Measurements from ENCODE around the gene ATXN1.

DNA sequence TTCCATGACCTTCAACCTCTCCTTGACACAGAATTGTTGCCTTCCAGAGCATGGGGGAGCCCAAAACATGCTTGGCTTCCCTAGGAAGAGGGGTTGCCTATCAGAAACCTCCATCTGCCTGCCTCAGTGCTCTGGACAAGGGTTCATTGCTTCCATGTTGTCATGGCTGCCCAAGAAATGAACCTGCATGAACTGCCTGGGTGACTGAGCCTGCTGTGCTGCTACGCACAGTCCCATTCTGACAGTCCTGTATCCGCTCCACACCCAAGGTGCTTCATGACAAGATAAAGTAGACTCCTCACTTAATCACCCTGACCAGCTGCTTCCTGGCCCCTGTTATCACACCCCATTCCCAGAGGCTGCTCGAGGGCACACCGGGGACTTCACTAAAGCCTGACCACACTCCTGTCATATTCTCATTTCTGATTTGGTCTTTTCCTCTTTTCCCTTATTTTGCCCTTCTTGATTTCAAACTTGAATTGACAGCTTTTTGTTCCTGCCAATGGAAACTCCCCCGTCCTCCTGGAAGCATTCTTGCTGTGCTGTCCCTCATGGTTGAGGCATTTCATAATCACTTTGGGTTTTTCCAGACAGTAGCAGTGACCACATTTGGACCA is 491.0 kb downstream of the ATXN1 start:
- TF ChIP-seq SCRT1 (tag by site-specific recombination; IDR thresholded peaks at IDR 0.05; ENCODE audit: borderline replicate concordance) (no peak), ZNF639 (tag by site-specific recombination; IDR thresholded peaks at IDR 0.05) (no peak), ZNF280D (tag by site-specific recombination; IDR thresholded peaks at IDR 0.05) (no peak), ZNF311 (tag by site-specific recombination; IDR thresholded peaks at IDR 0.05; ENCODE audit: borderline replicate concordance) (no peak), ZNF10 (tag by site-specific recombination; IDR thresholded peaks at IDR 0.05) (no peak)
- TF ChIP-seq, protein P1, sequence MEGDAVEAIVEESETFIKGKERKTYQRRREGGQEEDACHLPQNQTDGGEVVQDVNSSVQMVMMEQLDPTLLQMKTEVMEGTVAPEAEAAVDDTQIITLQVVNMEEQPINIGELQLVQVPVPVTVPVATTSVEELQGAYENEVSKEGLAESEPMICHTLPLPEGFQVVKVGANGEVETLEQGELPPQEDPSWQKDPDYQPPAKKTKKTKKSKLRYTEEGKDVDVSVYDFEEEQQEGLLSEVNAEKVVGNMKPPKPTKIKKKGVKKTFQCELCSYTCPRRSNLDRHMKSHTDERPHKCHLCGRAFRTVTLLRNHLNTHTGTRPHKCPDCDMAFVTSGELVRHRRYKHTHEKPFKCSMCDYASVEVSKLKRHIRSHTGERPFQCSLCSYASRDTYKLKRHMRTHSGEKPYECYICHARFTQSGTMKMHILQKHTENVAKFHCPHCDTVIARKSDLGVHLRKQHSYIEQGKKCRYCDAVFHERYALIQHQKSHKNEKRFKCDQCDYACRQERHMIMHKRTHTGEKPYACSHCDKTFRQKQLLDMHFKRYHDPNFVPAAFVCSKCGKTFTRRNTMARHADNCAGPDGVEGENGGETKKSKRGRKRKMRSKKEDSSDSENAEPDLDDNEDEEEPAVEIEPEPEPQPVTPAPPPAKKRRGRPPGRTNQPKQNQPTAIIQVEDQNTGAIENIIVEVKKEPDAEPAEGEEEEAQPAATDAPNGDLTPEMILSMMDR (tag by site-specific recombination; IDR thresholded peaks at IDR 0.05): no peak
